HL-60 (cell line): Measurements from ENCODE around the gene MCM3AP.

ENCODE experiments used
- GABPA ChIP-seq: IDR thresholded peaks from 2 replicates; pipeline ENCODE4 v1.6.1; 2012; ENCODE audit warnings: low read depth
- POLR2AphosphoS5 ChIP-seq: IDR thresholded peaks from 2 replicates; pipeline ENCODE4 v1.6.1; 2012; ENCODE audit warnings: low read depth
- TF ChIP-seq, protein P1 (sequence below): IDR thresholded peaks from one replicate; pipeline ENCODE4 v1.5.1; 2011; ENCODE audit warnings: low read length, control low read depth, inconsistent platforms; ENCODE audit not compliant: insufficient read depth
- TF ChIP-seq, protein P2 (sequence below): IDR thresholded peaks from 2 replicates; pipeline ENCODE4 v1.6.1; 2012; ENCODE audit warnings: low read depth; ENCODE audit not compliant: insufficient replicate concordance

DNA sequence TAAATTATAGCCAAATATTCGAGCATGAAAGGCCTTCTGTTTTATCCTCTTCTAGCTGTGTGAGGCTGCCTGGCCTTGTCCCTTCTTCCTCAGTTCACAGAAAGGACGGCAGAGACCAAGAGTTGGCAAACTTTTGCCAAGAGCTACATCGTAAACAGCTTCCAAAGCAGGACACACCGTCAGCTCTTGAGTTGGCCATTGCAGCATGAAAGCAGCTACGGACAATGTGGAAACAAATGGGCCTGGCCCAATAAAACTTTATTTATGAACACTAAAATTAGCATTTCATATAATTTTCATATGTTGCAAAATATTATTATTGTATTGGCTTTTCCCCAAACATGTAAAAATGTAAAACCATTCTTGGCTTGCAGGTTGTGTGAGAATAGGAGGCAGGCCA is 27.5 kb upstream of the MCM3AP start:
- TF ChIP-seq, protein P1, sequence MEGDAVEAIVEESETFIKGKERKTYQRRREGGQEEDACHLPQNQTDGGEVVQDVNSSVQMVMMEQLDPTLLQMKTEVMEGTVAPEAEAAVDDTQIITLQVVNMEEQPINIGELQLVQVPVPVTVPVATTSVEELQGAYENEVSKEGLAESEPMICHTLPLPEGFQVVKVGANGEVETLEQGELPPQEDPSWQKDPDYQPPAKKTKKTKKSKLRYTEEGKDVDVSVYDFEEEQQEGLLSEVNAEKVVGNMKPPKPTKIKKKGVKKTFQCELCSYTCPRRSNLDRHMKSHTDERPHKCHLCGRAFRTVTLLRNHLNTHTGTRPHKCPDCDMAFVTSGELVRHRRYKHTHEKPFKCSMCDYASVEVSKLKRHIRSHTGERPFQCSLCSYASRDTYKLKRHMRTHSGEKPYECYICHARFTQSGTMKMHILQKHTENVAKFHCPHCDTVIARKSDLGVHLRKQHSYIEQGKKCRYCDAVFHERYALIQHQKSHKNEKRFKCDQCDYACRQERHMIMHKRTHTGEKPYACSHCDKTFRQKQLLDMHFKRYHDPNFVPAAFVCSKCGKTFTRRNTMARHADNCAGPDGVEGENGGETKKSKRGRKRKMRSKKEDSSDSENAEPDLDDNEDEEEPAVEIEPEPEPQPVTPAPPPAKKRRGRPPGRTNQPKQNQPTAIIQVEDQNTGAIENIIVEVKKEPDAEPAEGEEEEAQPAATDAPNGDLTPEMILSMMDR = no peak
- TF ChIP-seq GABPA (no peak), POLR2AphosphoS5 (no peak)
- TF ChIP-seq, protein P2, sequence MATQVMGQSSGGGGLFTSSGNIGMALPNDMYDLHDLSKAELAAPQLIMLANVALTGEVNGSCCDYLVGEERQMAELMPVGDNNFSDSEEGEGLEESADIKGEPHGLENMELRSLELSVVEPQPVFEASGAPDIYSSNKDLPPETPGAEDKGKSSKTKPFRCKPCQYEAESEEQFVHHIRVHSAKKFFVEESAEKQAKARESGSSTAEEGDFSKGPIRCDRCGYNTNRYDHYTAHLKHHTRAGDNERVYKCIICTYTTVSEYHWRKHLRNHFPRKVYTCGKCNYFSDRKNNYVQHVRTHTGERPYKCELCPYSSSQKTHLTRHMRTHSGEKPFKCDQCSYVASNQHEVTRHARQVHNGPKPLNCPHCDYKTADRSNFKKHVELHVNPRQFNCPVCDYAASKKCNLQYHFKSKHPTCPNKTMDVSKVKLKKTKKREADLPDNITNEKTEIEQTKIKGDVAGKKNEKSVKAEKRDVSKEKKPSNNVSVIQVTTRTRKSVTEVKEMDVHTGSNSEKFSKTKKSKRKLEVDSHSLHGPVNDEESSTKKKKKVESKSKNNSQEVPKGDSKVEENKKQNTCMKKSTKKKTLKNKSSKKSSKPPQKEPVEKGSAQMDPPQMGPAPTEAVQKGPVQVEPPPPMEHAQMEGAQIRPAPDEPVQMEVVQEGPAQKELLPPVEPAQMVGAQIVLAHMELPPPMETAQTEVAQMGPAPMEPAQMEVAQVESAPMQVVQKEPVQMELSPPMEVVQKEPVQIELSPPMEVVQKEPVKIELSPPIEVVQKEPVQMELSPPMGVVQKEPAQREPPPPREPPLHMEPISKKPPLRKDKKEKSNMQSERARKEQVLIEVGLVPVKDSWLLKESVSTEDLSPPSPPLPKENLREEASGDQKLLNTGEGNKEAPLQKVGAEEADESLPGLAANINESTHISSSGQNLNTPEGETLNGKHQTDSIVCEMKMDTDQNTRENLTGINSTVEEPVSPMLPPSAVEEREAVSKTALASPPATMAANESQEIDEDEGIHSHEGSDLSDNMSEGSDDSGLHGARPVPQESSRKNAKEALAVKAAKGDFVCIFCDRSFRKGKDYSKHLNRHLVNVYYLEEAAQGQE = no peak
